H1 (cell line): ENCODE data around the gene LCE7A. TPM values are rescaled to one million over a fixed set of nuclear protein-coding genes. Genes with fewer than 3 reads are reported as not detected.

Experiments used
- CTCF ChIA-PET: fragments of 300-600 bp; sonication (Branson Sonifier 250); formaldehyde crosslinking; loops from one replicate; lab custom pipeline; 2021; ENCODE audit not compliant: partially characterized antibody; lab: Charles Lee
- POLR2A ChIA-PET: fragments of 300-600 bp; sonication (Branson Sonifier 250); formaldehyde crosslinking; loops from one replicate; lab custom pipeline; 2021; ENCODE audit warnings: inconsistent platforms; ENCODE audit not compliant: partially characterized antibody; lab: Charles Lee
- DNase-seq, 2 experiments: peaks; one replicate each; pipeline versions ENCODE4 v3.0.0 to v3.0.0-alpha.2; 2010 to 2022; ENCODE audit warnings: low spot score in 2 of 2, low read depth in 1 of 2, mixed read lengths in 1 of 2
- FAIRE-seq: peaks from 2 replicates; lab custom pipeline; 2011; peaks lifted over from hg19 to GRCh38; lab: Jason Lieb, UNC
- H2AFZ ChIP-seq: 2 replicates; pipeline ENCODE4 v1.8.1; 2012; ENCODE audit warnings: low read length, inconsistent platforms
- H2AK5ac ChIP-seq: 2 replicates; pipeline ENCODE4 v1.6.1; 2013; ENCODE audit warnings: low read depth, low read length
- H2BK120ac ChIP-seq: replicated peaks from 2 replicates; pipeline ENCODE3; 2013; ENCODE audit warnings: low read depth, low read length, inconsistent platforms
- H2BK12ac ChIP-seq: 2 replicates; pipeline ENCODE4 v1.6.1; 2013; ENCODE audit warnings: low read depth, low read length
- H2BK15ac ChIP-seq: 2 replicates; pipeline ENCODE4 v1.6.1; 2013; ENCODE audit warnings: low read length
- H2BK20ac ChIP-seq: 2 replicates; pipeline ENCODE4 v1.6.1; 2013; ENCODE audit warnings: low read length
- H2BK5ac ChIP-seq: 2 replicates; pipeline ENCODE4 v1.6.1; 2013; ENCODE audit warnings: low read depth, low read length
- H3K14ac ChIP-seq: 2 replicates; pipeline ENCODE4 v1.6.1; 2013; ENCODE audit warnings: inconsistent platforms; ENCODE audit not compliant: insufficient read length
- H3K18ac ChIP-seq: 2 replicates; pipeline ENCODE4 v1.6.1; 2013; ENCODE audit warnings: low read length; ENCODE audit errors: extremely low read depth
- H3K23ac ChIP-seq: 2 replicates; pipeline ENCODE4 v1.6.1; 2013; ENCODE audit warnings: inconsistent platforms; ENCODE audit not compliant: insufficient read length
- H3K23me2 ChIP-seq: 2 replicates; pipeline ENCODE4 v1.6.1; 2013; ENCODE audit warnings: low read depth, low read length
- H3K27ac ChIP-seq: 2 replicates; pipeline ENCODE4 v1.6.1; 2011; ENCODE audit warnings: low read depth, low read length, inconsistent platforms
- H3K27me3 ChIP-seq, 4 experiments: replicated peaks in 1 of 4; 1 replicate in 1 of 4; 2 replicates in 3 of 4; pipeline versions ENCODE4 v1.6.1 to v1.8.1; 2011 to 2013; ENCODE audit warnings: low read length in 3 of 4, mild to moderate bottlenecking in 3 of 4, inconsistent platforms in 2 of 4, mixed read lengths in 2 of 4, moderate library complexity in 1 of 4; ENCODE audit not compliant: control insufficient read depth in 3 of 4, insufficient read depth in 3 of 4; ENCODE audit errors: extremely low read depth in 1 of 4
- H3K36me3 ChIP-seq, 4 experiments: 2 replicates each; pipeline versions ENCODE4 v1.6.1 to v1.8.1; 2011 to 2013; ENCODE audit warnings: mild to moderate bottlenecking in 4 of 4, low read length in 3 of 4, moderate library complexity in 2 of 4, control low read depth in 1 of 4, inconsistent platforms in 1 of 4; ENCODE audit not compliant: insufficient read depth in 4 of 4, control insufficient read depth in 2 of 4
- H3K4ac ChIP-seq: replicated peaks from 2 replicates; pipeline ENCODE3; 2013; ENCODE audit warnings: low read length, low read depth, mixed read lengths, inconsistent platforms; ENCODE audit not compliant: insufficient read length
- H3K4me1 ChIP-seq, 4 experiments: replicated peaks in 1 of 4; 1 replicate in 1 of 4; 2 replicates in 3 of 4; pipeline versions ENCODE4 v1.6.1 to v1.8.1; 2011 to 2013; ENCODE audit warnings: low read length in 3 of 4, inconsistent platforms in 2 of 4, mixed read lengths in 1 of 4; ENCODE audit not compliant: insufficient read depth in 4 of 4, control insufficient read depth in 3 of 4
- H3K4me2 ChIP-seq, 2 experiments: 2 replicates each; pipeline versions ENCODE4 v1.6.1 to v1.8.1; 2011 to 2013; ENCODE audit warnings: low read depth in 2 of 2, low read length in 2 of 2, control low read depth in 1 of 2, inconsistent platforms in 1 of 2, mild to moderate bottlenecking in 1 of 2; ENCODE audit not compliant: insufficient read depth in 1 of 2
- H3K4me3 ChIP-seq, 4 experiments: fragments of 200-600, 300-600 bp in 1 of 4; sonication (generic), shearing (Covaris generic), sonication (Bioruptor Twin) in 1 of 4; 2 replicates each; pipeline versions ENCODE4 v1.5.1 to v1.8.1; 2011 to 2016; ENCODE audit warnings: low read length in 4 of 4, low read depth in 3 of 4, control low read depth in 2 of 4, inconsistent platforms in 2 of 4, mild to moderate bottlenecking in 2 of 4, mixed read lengths in 1 of 4, moderate library complexity in 1 of 4; ENCODE audit not compliant: insufficient read depth in 2 of 4; ENCODE audit errors: extremely low read depth in 1 of 4
- H3K56ac ChIP-seq: replicated peaks from 2 replicates; pipeline ENCODE3; 2013; ENCODE audit warnings: low read depth, mild to moderate bottlenecking, mixed read lengths, low read length, inconsistent platforms; ENCODE audit not compliant: insufficient read length
- H3K79me1 ChIP-seq: 2 replicates; pipeline ENCODE4 v1.6.1; 2013; ENCODE audit warnings: low read depth, low read length, control low read depth
- H3K79me2 ChIP-seq, 2 experiments: 2 replicates each; pipeline versions ENCODE4 v1.6.1 to v1.8.1; 2012 to 2013; ENCODE audit warnings: low read length in 2 of 2, mild to moderate bottlenecking in 2 of 2, inconsistent platforms in 1 of 2; ENCODE audit not compliant: insufficient read depth in 2 of 2, control insufficient read depth in 1 of 2
- H3K9ac ChIP-seq, 4 experiments: replicated peaks in 1 of 4; 1 replicate in 1 of 4; 2 replicates in 3 of 4; pipeline versions ENCODE4 v1.6.1 to v1.8.1; 2011 to 2013; ENCODE audit warnings: low read depth in 3 of 4, low read length in 3 of 4, control low read depth in 2 of 4, mild to moderate bottlenecking in 2 of 4, moderate library complexity in 2 of 4, inconsistent platforms in 1 of 4; ENCODE audit errors: extremely low read depth in 1 of 4
- H3K9me3 ChIP-seq, 2 experiments: 2 replicates each; pipeline versions ENCODE4 v1.6.1 to v1.8.1; 2012 to 2013; ENCODE audit warnings: mild to moderate bottlenecking in 2 of 2, moderate library complexity in 2 of 2, control low read depth in 1 of 2, inconsistent platforms in 1 of 2, low read depth in 1 of 2, low read length in 1 of 2, mixed read lengths in 1 of 2; ENCODE audit not compliant: insufficient read depth in 2 of 2
- H4K20me1 ChIP-seq, 2 experiments: replicated peaks in 1 of 2; 2 replicates each; pipeline versions ENCODE3 to v1.8.1; 2011 to 2013; ENCODE audit warnings: inconsistent platforms in 2 of 2, low read length in 2 of 2, mild to moderate bottlenecking in 1 of 2; ENCODE audit not compliant: insufficient read depth in 2 of 2, control insufficient read depth in 1 of 2
- H4K5ac ChIP-seq: 2 replicates; pipeline ENCODE4 v1.6.1; 2013; ENCODE audit warnings: low read length, low read depth, mixed read lengths, inconsistent platforms; ENCODE audit not compliant: insufficient read length
- H4K8ac ChIP-seq: 2 replicates; pipeline ENCODE4 v1.8.0; 2013; ENCODE audit warnings: mild to moderate bottlenecking, moderate library complexity, low read length, inconsistent platforms; ENCODE audit not compliant: insufficient read depth; ENCODE audit errors: extremely low read depth
- H4K91ac ChIP-seq: replicated peaks from 2 replicates; pipeline ENCODE3; 2013; ENCODE audit warnings: low read length, mixed read lengths, inconsistent platforms; ENCODE audit not compliant: insufficient read length
- BACH1 ChIP-seq: IDR thresholded peaks from 2 replicates; pipeline ENCODE4 v1.6.1; 2012; ENCODE audit warnings: low read length, improper control_type of control experiment
- CBX8 ChIP-seq: fragments of 300-800, 300-1000 bp; sonication (generic); IDR thresholded peaks from 2 replicates; pipeline ENCODE4 v1.7.1; 2016; ENCODE audit warnings: low read depth, low read length, borderline replicate concordance
- CREB1 ChIP-seq: IDR thresholded peaks from 2 replicates; pipeline ENCODE4 v1.6.1; 2012; ENCODE audit warnings: inconsistent platforms
- KDM5A ChIP-seq: fragments of 200-600 bp; IDR thresholded peaks from 2 replicates; pipeline ENCODE4 v1.7.1; 2012; ENCODE audit warnings: mild to moderate bottlenecking, low read length, inconsistent platforms, mixed read lengths
- NRF1 ChIP-seq: IDR thresholded peaks from 2 replicates; pipeline ENCODE4 v1.6.1; 2011; ENCODE audit warnings: mild to moderate bottlenecking, low read depth, low read length, improper control_type of control experiment
- TAF7 ChIP-seq: optimal IDR thresholded peaks from 2 replicates; pipeline ENCODE3; 2011; ENCODE audit warnings: low read depth, mild to moderate bottlenecking, inconsistent platforms, low read length, moderate library complexity, borderline replicate concordance
- WGBS, 2 experiments: shearing (Covaris generic) in 1 of 2; methylation state at CpG; one replicate each; pipeline versions ENCODE4 v1.1.6 to v1.1.7; 2013 to 2015; ENCODE audit warnings: low lambda C conversion rate in 2 of 2, mixed read lengths in 2 of 2, inconsistent platforms in 1 of 2, low coverage in 1 of 2, missing lambda C conversion rate in 1 of 2; ENCODE audit not compliant: insufficient replicate concordance in 2 of 2, insufficient coverage in 1 of 2, insufficient read length in 1 of 2; ENCODE audit errors: extremely low coverage in 1 of 2, missing lambda C conversion rate in 1 of 2; 5-methylcytosine and 5-hydroxymethylcytosine counted together
- polyA plus RNA-seq, 7 experiments: library from polyadenylated mRNA; depleted of rRNA in 3 of 7; stranded (reverse) in 5 of 7; unstranded in 2 of 7; fragments of >200 nt in 5 of 7; fragments of 200-250 nt in 2 of 7; gene quantifications; 1 replicate in 5 of 7; 2 replicates in 1 of 7; 4 replicates in 1 of 7; pipeline versions ENCODE4 v1.2.1 to v1.2.3, GENCODE V29; 2011 to 2013; ENCODE audit warnings: missing spikeins in 2 of 7, mixed read lengths in 2 of 7
- total RNA-seq: library from RNA; stranded (reverse); fragmentation: NEBNext Ultra II Directional; extraction: Animal tissue kit (Norgen Biotek cat#: 25700); gene quantifications from 2 replicates; pipeline ENCODE4 v1.2.1, GENCODE V29; 2021

LCE7A gene
- total and polyA plus RNA-seq, 2 of the 8 experiments (the other 6 are each of a cell fraction or from before 2014, with no cell fraction given), result not detected

DNA sequence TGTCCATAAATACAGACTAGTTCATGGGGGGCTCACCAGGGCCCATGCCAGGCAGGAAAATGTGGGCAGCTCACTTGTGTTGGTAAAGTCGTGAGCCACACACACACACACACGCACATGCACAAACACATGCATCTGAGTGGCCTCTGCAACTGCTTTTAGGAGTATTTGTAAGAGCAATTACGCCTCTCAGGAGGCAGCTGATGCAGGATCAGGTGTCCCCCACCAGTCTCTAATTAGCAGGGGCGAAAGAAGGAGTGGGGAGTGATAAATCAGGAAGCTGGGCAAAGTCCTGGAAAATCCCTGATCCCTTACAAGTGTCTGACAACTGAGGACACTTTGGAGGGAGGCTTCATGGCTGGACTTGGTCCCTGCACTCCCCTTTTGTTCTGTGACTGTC is 42.8 kb downstream of the LCE7A start:
- Histone ChIP-seq H2BK20ac (no peak overlapping the region), H3K23ac (no peak overlapping the region), H3K27ac (no peak overlapping the region), H3K14ac (no peak overlapping the region), H3K79me2 (no peaks in the 10 kb centered on the region), H3K56ac (no peak overlapping the region), H2BK15ac (no peak overlapping the region), H3K79me1 (no peaks in the 10 kb centered on the region), H2AK5ac (no peak overlapping the region), H3K36me3 (no peaks in the 10 kb centered on the region), H2BK120ac (no peak overlapping the region), H3K4me1 (no peaks in the 10 kb centered on the region), H4K8ac (no peak overlapping the region), H3K23me2 (no peaks in the 10 kb centered on the region), H3K9ac (no peak overlapping the region), H2BK12ac (no peak overlapping the region), H2BK5ac (no peak overlapping the region), H4K20me1 (no peaks in the 10 kb centered on the region), H3K4ac (no peak overlapping the region), H3K4me2 (no peak overlapping the region), H3K9me3 (peaks cover 0 to 7% of the 10 kb centered on the region in 2 experiments; a peak in 2 of 4 replicates), H4K91ac (no peak overlapping the region), H3K18ac (no peak overlapping the region), H4K5ac (no peak overlapping the region), H3K4me3 (no peak overlapping the region), H3K27me3 (no peaks in the 10 kb centered on the region), H2AFZ (no peak overlapping the region)
- 85% methylated on average over 4 of the region's 4 CpGs; no CpG with 5 or more reads in 1 of the 2 experiments for whole genome bisulfite sequencing, 2 experiments
- FAIRE-seq (no peak), DNase-seq (no peak)
- POLR2A ChIA-PET, result no interaction called here
- CTCF ChIA-PET, result no interaction called here
- TF ChIP-seq CREB1 (no peak), BACH1 (no peak), TAF7 (no peak), CBX8 (no peak), KDM5A (no peak), NRF1 (no peak)
